ENCODE measurements around the gene KRTAP2-3. TPM values are rescaled to one million over a fixed set of nuclear protein-coding genes. Genes with fewer than 3 reads are reported as not detected.
"Not testable (repeated sequence)": the region's sequence is repeated elsewhere in the genome, so short reads cannot be mapped to it uniquely, and the experiment has no call there.

Gene KRTAP2-3
- total RNA-seq, 1 experiment from 2014 or later = not detected

- H3K9me2 ChIP-seq (replicated peaks; ENCODE audit: insufficient read depth, low read length) = no peaks in the 10 kb centered on the region
- no peaks in the 10 kb centered on the region for H3K9me3 ChIP-seq (ENCODE audit: low read length)
- no peak overlapping the region for H2AFZ ChIP-seq (ENCODE audit: low read length)
- H4K20me1 ChIP-seq (ENCODE audit: insufficient read depth, low read depth, low read length) = no peaks in the 10 kb centered on the region
- no peak overlapping the region for H3K9ac ChIP-seq (ENCODE audit: low read length)
- no peak for DNase-seq
- no peak overlapping the region for H3K4me2 ChIP-seq (ENCODE audit: low read depth, low read length, poor library complexity, severe bottlenecking)
- no peaks in the 10 kb centered on the region for H3K27me3 ChIP-seq (ENCODE audit: low read length)
- no peaks in the 10 kb centered on the region for H3K36me3 ChIP-seq (ENCODE audit: insufficient read depth, low read length)
- no peaks in the 10 kb centered on the region for H3K79me2 ChIP-seq (ENCODE audit: low read length)
- H3K4me3 ChIP-seq (ENCODE audit: low read length) = no peak overlapping the region
- H3K27ac ChIP-seq (ENCODE audit: low read length) = no peak overlapping the region
- H3K4me1 ChIP-seq (ENCODE audit: low read length) = no peaks in the 10 kb centered on the region
Measured at GRCh38 chr17:41052566-41052965, 7.3 kb downstream of the KRTAP2-3 start.

GRCh38 chr17:41049110-41049509 is 10.8 kb downstream of the KRTAP2-3 start:
- Histone ChIP-seq H3K79me2 (ENCODE audit: low read length) (no peaks in the 10 kb centered on the region), H3K9me2 (replicated peaks; ENCODE audit: insufficient read depth, low read length) (no peaks in the 10 kb centered on the region), H3K4me2 (ENCODE audit: low read depth, low read length, poor library complexity, severe bottlenecking) (no peak overlapping the region), H3K27me3 (ENCODE audit: low read length) (no peaks in the 10 kb centered on the region), H2AFZ (ENCODE audit: low read length) (no peak overlapping the region), H3K4me3 (ENCODE audit: low read length) (no peak overlapping the region), H3K4me1 (ENCODE audit: low read length) (no peaks in the 10 kb centered on the region), H4K20me1 (ENCODE audit: insufficient read depth, low read depth, low read length) (no peaks in the 10 kb centered on the region), H3K9ac (ENCODE audit: low read length) (no peak overlapping the region), H3K27ac (ENCODE audit: low read length) (no peak overlapping the region), H3K36me3 (ENCODE audit: insufficient read depth, low read length) (no peaks in the 10 kb centered on the region), H3K9me3 (ENCODE audit: low read length) (no peaks in the 10 kb centered on the region)
- DNase-seq = peak; percentile 10

- Histone ChIP-seq H3K27me3 (ENCODE audit: low read length) (no peaks in the 10 kb centered on the region), H3K27ac (ENCODE audit: low read length) (no peak overlapping the region), H3K4me2 (ENCODE audit: low read depth, low read length, poor library complexity, severe bottlenecking) (no peak overlapping the region), H3K79me2 (ENCODE audit: low read length) (no peaks in the 10 kb centered on the region), H3K9me3 (ENCODE audit: low read length) (no peaks in the 10 kb centered on the region), H2AFZ (ENCODE audit: low read length) (no peak overlapping the region), H3K4me1 (ENCODE audit: low read length) (no peaks in the 10 kb centered on the region), H3K9ac (ENCODE audit: low read length) (no peak overlapping the region), H3K4me3 (ENCODE audit: low read length) (no peak overlapping the region), H4K20me1 (ENCODE audit: insufficient read depth, low read depth, low read length) (no peaks in the 10 kb centered on the region), H3K9me2 (replicated peaks; ENCODE audit: insufficient read depth, low read length) (no peaks in the 10 kb centered on the region), H3K36me3 (ENCODE audit: insufficient read depth, low read length) (no peaks in the 10 kb centered on the region)
- DNase-seq = peak; percentile 1
Measured at GRCh38 chr17:41048441-41048840, 11.5 kb downstream of the KRTAP2-3 start.

- not testable (repeated sequence) for H3K9ac ChIP-seq (ENCODE audit: low read length); H3K4me2 ChIP-seq (ENCODE audit: low read depth, low read length, poor library complexity, severe bottlenecking); H3K27me3 ChIP-seq (ENCODE audit: low read length); H4K20me1 ChIP-seq (ENCODE audit: insufficient read depth, low read depth, low read length); H3K79me2 ChIP-seq (ENCODE audit: low read length); H3K36me3 ChIP-seq (ENCODE audit: insufficient read depth, low read length); H2AFZ ChIP-seq (ENCODE audit: low read length); H3K9me3 ChIP-seq (ENCODE audit: low read length); H3K4me1 ChIP-seq (ENCODE audit: low read length); H3K27ac ChIP-seq (ENCODE audit: low read length); H3K9me2 ChIP-seq (replicated peaks; ENCODE audit: insufficient read depth, low read length); H3K4me3 ChIP-seq (ENCODE audit: low read length)
- DNase-seq = peak; percentile 30
Measured at GRCh38 chr17:41046735-41047465, 13.0 kb downstream of the KRTAP2-3 start, which contains the start of gene KRTAP2-1. Gene KRTAP2-1 (minus strand): TSS chr17:41047316. CDS start chr17:41047267, 49 bp downstream.

GRCh38 chr17:41042953-41043352 is 17.0 kb downstream of the KRTAP2-3 start:
- Histone ChIP-seq H4K20me1 (ENCODE audit: insufficient read depth, low read depth, low read length) (no peaks in the 10 kb centered on the region), H3K4me1 (ENCODE audit: low read length) (no peaks in the 10 kb centered on the region), H3K27me3 (ENCODE audit: low read length) (no peaks in the 10 kb centered on the region), H3K4me2 (ENCODE audit: low read depth, low read length, poor library complexity, severe bottlenecking) (no peak overlapping the region), H2AFZ (ENCODE audit: low read length) (no peak overlapping the region), H3K36me3 (ENCODE audit: insufficient read depth, low read length) (no peaks in the 10 kb centered on the region), H3K79me2 (ENCODE audit: low read length) (no peaks in the 10 kb centered on the region), H3K9ac (ENCODE audit: low read length) (no peak overlapping the region), H3K9me2 (replicated peaks; ENCODE audit: insufficient read depth, low read length) (no peaks in the 10 kb centered on the region), H3K4me3 (ENCODE audit: low read length) (no peak overlapping the region), H3K9me3 (ENCODE audit: low read length) (no peaks in the 10 kb centered on the region), H3K27ac (ENCODE audit: low read length) (no peak overlapping the region)
- no peak for DNase-seq

- not testable (repeated sequence) for H2AFZ ChIP-seq (ENCODE audit: low read length); H3K4me2 ChIP-seq (ENCODE audit: low read depth, low read length, poor library complexity, severe bottlenecking); H3K9me2 ChIP-seq (replicated peaks; ENCODE audit: insufficient read depth, low read length); H3K4me3 ChIP-seq (ENCODE audit: low read length); DNase-seq; H3K36me3 ChIP-seq (ENCODE audit: insufficient read depth, low read length); H4K20me1 ChIP-seq (ENCODE audit: insufficient read depth, low read depth, low read length); H3K27ac ChIP-seq (ENCODE audit: low read length); H3K79me2 ChIP-seq (ENCODE audit: low read length); H3K27me3 ChIP-seq (ENCODE audit: low read length); H3K4me1 ChIP-seq (ENCODE audit: low read length); H3K9me3 ChIP-seq (ENCODE audit: low read length); H3K9ac ChIP-seq (ENCODE audit: low read length)
Measured at GRCh38 chr17:41040783-41041571, 18.9 kb downstream of the KRTAP2-3 start, which contains the start of gene KRTAP1-1. Gene KRTAP1-1 (minus strand): TSS chr17:41041450. CDS start chr17:41041397, 53 bp downstream.

- no peak overlapping the region for H2AFZ ChIP-seq (ENCODE audit: low read length)
- H3K27me3 ChIP-seq (ENCODE audit: low read length) = no peaks in the 10 kb centered on the region
- no peak overlapping the region for H3K27ac ChIP-seq (ENCODE audit: low read length)
- H3K79me2 ChIP-seq (ENCODE audit: low read length) = no peaks in the 10 kb centered on the region
- no peaks in the 10 kb centered on the region for H4K20me1 ChIP-seq (ENCODE audit: insufficient read depth, low read depth, low read length)
- no peaks in the 10 kb centered on the region for H3K36me3 ChIP-seq (ENCODE audit: insufficient read depth, low read length)
- H3K4me1 ChIP-seq (ENCODE audit: low read length) = no peaks in the 10 kb centered on the region
- no peaks in the 10 kb centered on the region for H3K9me2 ChIP-seq (replicated peaks; ENCODE audit: insufficient read depth, low read length)
- H3K9me3 ChIP-seq (ENCODE audit: low read length) = no peaks in the 10 kb centered on the region
- H3K4me3 ChIP-seq (ENCODE audit: low read length) = no peak overlapping the region
- no peak overlapping the region for H3K4me2 ChIP-seq (ENCODE audit: low read depth, low read length, poor library complexity, severe bottlenecking)
- DNase-seq = no peak
- no peak overlapping the region for H3K9ac ChIP-seq (ENCODE audit: low read length)
Measured at GRCh38 chr17:41037853-41038350, 22.0 kb downstream of the KRTAP2-3 start.

- H3K27ac ChIP-seq (ENCODE audit: low read length); H3K4me2 ChIP-seq (ENCODE audit: low read depth, low read length, poor library complexity, severe bottlenecking); H2AFZ ChIP-seq (ENCODE audit: low read length); H3K79me2 ChIP-seq (ENCODE audit: low read length); H3K9ac ChIP-seq (ENCODE audit: low read length); H3K9me2 ChIP-seq (replicated peaks; ENCODE audit: insufficient read depth, low read length); H4K20me1 ChIP-seq (ENCODE audit: insufficient read depth, low read depth, low read length); H3K27me3 ChIP-seq (ENCODE audit: low read length); H3K4me3 ChIP-seq (ENCODE audit: low read length); H3K36me3 ChIP-seq (ENCODE audit: insufficient read depth, low read length); H3K4me1 ChIP-seq (ENCODE audit: low read length); H3K9me3 ChIP-seq (ENCODE audit: low read length): not testable (repeated sequence)
- peak; percentile 5 for DNase-seq
Measured at GRCh38 chr17:41034346-41034935, 25.5 kb downstream of the KRTAP2-3 start, which contains the start of gene KRTAP1-3. Gene KRTAP1-3 (minus strand): TSS chr17:41034874. CDS start chr17:41034821, 53 bp downstream.

Measured in Karpas-422 (cell line).